ENCODE data around the gene MCF2L2.

The MCF2L2 gene

DNA sequence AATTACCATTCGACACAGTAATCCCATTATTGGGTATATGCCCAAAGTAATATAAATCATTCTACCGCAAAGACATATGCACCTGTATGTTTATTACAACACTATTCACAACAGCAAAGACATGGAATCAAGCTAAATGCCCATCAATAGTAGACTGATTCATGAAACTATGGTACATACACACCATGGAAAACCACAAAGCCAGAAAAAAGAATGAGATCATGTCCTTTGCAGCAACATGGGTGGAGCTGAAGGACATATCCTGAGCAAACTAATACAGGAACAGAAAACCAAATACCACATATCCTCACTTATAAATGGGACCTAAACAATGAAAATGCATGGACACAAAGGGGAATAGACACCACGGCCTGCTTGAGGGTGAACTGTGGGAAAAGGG lies 11.1 kb upstream of the MCF2L2 start:
- H3K27ac ChIP-seq, result no peak overlapping the region
- no peaks in the 10 kb centered on the region for H3K36me3 ChIP-seq (ENCODE audit: control insufficient read depth, insufficient read depth, low read length)
- TF ChIP-seq, protein P1, sequence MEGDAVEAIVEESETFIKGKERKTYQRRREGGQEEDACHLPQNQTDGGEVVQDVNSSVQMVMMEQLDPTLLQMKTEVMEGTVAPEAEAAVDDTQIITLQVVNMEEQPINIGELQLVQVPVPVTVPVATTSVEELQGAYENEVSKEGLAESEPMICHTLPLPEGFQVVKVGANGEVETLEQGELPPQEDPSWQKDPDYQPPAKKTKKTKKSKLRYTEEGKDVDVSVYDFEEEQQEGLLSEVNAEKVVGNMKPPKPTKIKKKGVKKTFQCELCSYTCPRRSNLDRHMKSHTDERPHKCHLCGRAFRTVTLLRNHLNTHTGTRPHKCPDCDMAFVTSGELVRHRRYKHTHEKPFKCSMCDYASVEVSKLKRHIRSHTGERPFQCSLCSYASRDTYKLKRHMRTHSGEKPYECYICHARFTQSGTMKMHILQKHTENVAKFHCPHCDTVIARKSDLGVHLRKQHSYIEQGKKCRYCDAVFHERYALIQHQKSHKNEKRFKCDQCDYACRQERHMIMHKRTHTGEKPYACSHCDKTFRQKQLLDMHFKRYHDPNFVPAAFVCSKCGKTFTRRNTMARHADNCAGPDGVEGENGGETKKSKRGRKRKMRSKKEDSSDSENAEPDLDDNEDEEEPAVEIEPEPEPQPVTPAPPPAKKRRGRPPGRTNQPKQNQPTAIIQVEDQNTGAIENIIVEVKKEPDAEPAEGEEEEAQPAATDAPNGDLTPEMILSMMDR (IDR thresholded peaks at IDR 0.05), result no peak

DNA sequence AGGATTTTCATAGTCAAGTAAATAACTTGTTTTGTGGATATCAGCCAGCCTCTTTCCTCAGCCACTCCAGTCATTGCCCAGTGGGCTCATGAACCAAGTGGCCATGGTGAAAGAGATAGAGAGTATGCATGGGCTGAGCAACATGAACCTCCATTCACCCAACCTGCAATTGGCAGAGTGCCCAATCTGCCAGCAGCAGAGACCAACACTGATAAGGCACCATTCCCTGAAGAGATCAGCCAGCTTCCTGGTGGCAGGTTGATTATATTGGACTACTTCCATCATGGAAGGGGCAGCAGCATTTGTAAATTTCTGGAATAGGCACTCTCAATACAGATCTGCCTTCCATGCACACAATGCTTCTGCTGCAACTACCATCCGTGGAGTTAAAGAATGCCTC lies 10.3 kb upstream of the MCF2L2 start:
- no peak overlapping the region for H3K4me3 ChIP-seq (ENCODE audit: low read depth, low read length)
- H3K4me1 ChIP-seq, result peaks cover 35% of the 10 kb centered on the region

More for the DNA sequence above, 11.1 kb upstream of the MCF2L2 start:
- Histone ChIP-seq H3K9me3 (ENCODE audit: control insufficient read depth, low read length) (no peaks in the 10 kb centered on the region), H3K4me2 (ENCODE audit: low read length) (no peak overlapping the region), H3K4me1 (peaks cover 35% of the 10 kb centered on the region), H3K79me2 (no peaks in the 10 kb centered on the region), H2AFZ (no peak overlapping the region), H3K9ac (no peak overlapping the region), H3K27me3 (ENCODE audit: control insufficient read depth, insufficient read depth, low read length) (no peaks in the 10 kb centered on the region), H3K4me3 (ENCODE audit: low read depth, low read length) (no peak overlapping the region)

DNA sequence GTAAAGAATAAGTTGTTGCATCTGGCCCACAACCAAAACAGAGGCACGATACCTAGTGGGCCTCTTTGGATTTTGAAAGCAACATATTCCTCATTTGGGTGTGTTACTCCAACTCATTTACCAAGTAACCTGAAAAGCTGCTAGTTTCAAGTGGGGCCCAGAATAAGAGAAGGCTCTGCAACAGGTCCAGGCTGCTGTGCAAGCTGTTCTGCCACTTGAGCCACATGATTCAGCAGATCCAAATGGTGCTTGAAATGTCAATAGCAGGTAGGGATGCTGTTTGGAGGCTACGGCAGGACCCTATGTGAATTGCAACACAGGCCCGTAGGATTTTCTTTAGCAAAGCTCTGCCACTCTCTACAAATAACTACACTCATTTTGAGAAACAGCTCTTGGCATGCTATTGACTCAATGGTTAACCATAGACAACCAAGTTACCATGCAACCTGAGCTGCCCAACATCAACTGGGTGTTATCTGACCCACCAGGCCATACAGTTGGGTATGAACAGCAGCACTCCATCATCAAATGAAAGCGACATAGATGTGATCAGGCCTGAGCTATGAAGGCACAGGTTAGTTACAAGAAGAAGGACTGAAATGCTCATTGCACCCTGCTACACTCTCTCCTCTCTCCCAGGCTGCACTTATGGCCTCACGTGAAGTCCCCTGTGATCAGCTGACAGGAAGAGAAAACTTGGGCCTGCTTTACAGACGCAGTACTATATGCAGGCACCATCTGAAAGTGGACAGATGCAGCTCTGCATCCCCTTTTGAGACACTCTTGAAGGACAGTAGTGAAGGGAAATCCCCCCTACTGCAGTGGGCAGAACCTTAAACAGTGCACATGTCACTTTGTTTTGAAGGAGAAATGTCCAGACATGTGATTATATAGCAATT lies 9.5 kb upstream of the MCF2L2 start:
- H3K9ac ChIP-seq, result no peak overlapping the region
- TF ChIP-seq, protein P1 (IDR thresholded peaks at IDR 0.05), result no peak

More for the DNA sequence above, 10.3 kb upstream of the MCF2L2 start:
- H3K27me3 ChIP-seq (ENCODE audit: control insufficient read depth, insufficient read depth, low read length), result no peaks in the 10 kb centered on the region
- no peak overlapping the region for H3K27ac ChIP-seq
- TF ChIP-seq, protein P1 (IDR thresholded peaks at IDR 0.05), result no peak
- no peaks in the 10 kb centered on the region for H3K36me3 ChIP-seq (ENCODE audit: control insufficient read depth, insufficient read depth, low read length)
- H3K9me3 ChIP-seq (ENCODE audit: control insufficient read depth, low read length), result no peaks in the 10 kb centered on the region
- no peak overlapping the region for H3K9ac ChIP-seq
- H3K79me2 ChIP-seq, result no peaks in the 10 kb centered on the region
- no peak overlapping the region for H3K4me2 ChIP-seq (ENCODE audit: low read length)
- peak overlapping the region; percentile 20 for H2AFZ ChIP-seq

DNA sequence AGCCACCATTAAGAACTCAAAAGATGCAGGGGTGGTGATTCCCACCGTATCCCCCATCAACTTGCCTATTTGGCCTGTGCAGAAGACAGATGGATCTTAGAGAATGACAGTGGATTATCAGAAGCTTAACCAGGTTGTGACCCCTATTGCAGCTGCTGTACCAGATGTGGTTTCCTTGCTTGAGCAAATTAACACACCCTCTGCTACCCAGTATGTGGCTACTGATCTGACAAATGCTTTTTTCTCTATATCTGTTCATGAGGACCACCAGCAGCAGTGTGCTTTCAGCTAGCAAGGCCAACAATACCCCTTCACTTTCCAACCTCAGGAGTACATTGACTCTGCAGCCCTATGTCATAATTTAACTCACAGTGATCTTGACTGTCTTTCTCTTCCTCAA lies 8.6 kb upstream of the MCF2L2 start:
- Histone ChIP-seq H2AFZ (no peak overlapping the region), H3K36me3 (ENCODE audit: control insufficient read depth, insufficient read depth, low read length) (no peaks in the 10 kb centered on the region), H3K9ac (no peak overlapping the region), H3K9me3 (ENCODE audit: control insufficient read depth, low read length) (no peaks in the 10 kb centered on the region), H3K27me3 (ENCODE audit: control insufficient read depth, insufficient read depth, low read length) (no peaks in the 10 kb centered on the region), H3K4me1 (peaks cover 35% of the 10 kb centered on the region), H3K27ac (peak overlapping the region; percentile 13), H3K4me3 (ENCODE audit: low read depth, low read length) (no peak overlapping the region), H3K79me2 (no peaks in the 10 kb centered on the region), H3K4me2 (ENCODE audit: low read length) (no peak overlapping the region)
- TF ChIP-seq, protein P1 (IDR thresholded peaks at IDR 0.05), result no peak

More for the DNA sequence above, 9.5 kb upstream of the MCF2L2 start:
- no peaks in the 10 kb centered on the region for H3K27me3 ChIP-seq (ENCODE audit: control insufficient read depth, insufficient read depth, low read length)
- peaks cover 35% of the 10 kb centered on the region for H3K4me1 ChIP-seq
- H3K9me3 ChIP-seq (ENCODE audit: control insufficient read depth, low read length), result no peaks in the 10 kb centered on the region
- H3K36me3 ChIP-seq (ENCODE audit: control insufficient read depth, insufficient read depth, low read length), result no peaks in the 10 kb centered on the region
- no peak overlapping the region for H3K27ac ChIP-seq
- H3K4me2 ChIP-seq (ENCODE audit: low read length), result no peak overlapping the region
- H2AFZ ChIP-seq, result no peak overlapping the region
- H3K4me3 ChIP-seq (ENCODE audit: low read depth, low read length), result no peak overlapping the region
- H3K79me2 ChIP-seq, result no peaks in the 10 kb centered on the region
